HAP-1 (cell line): ENCODE measurements around the gene ORMDL1.
A peak's percentile ranks its signal among the peaks of the same experiment; 100 is the strongest.

ENCODE experiments used
- DNase-seq, 2 experiments: peaks; one replicate each; pipeline ENCODE4 v3.0.0-alpha.2; 2016 to 2020; ENCODE audit warnings: low spot score in 2 of 2
- H3K27me3 ChIP-seq: fragments of 250-450 bp; sonication (Bioruptor Pico); 2 replicates; pipeline ENCODE4 v1.5.1; 2020; ENCODE audit warnings: low read depth, mild to moderate bottlenecking, moderate library complexity
- H3K36me3 ChIP-seq: fragments of 250-450 bp; sonication (Bioruptor Pico); replicated peaks from 2 replicates; pipeline ENCODE4 v1.5.1; 2020; ENCODE audit warnings: mild to moderate bottlenecking
- H3K4me1 ChIP-seq: fragments of 250-450 bp; sonication (Bioruptor Pico); 2 replicates; pipeline ENCODE4 v1.5.1; 2020; ENCODE audit warnings: mild to moderate bottlenecking
- H3K4me3 ChIP-seq: fragments of 250-450 bp; sonication (Bioruptor Pico); 2 replicates; pipeline ENCODE4 v1.5.1; 2020; ENCODE audit warnings: mild to moderate bottlenecking, moderate library complexity
- H3K9me3 ChIP-seq: fragments of 250-450 bp; sonication (Bioruptor Pico); 2 replicates; pipeline ENCODE4 v1.5.1; 2020; ENCODE audit warnings: mild to moderate bottlenecking, moderate library complexity
- in situ Hi-C: fragments of 300-500 bp; cut with MboI; formaldehyde crosslinking; loops from 3 replicates; pipeline ENCODE4 v1.14.3; 2020; ENCODE audit warnings: low sequenced_read_pairs, inconsistent platforms, mixed read lengths

Gene ORMDL1, protein sequence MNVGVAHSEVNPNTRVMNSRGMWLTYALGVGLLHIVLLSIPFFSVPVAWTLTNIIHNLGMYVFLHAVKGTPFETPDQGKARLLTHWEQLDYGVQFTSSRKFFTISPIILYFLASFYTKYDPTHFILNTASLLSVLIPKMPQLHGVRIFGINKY

DNA sequence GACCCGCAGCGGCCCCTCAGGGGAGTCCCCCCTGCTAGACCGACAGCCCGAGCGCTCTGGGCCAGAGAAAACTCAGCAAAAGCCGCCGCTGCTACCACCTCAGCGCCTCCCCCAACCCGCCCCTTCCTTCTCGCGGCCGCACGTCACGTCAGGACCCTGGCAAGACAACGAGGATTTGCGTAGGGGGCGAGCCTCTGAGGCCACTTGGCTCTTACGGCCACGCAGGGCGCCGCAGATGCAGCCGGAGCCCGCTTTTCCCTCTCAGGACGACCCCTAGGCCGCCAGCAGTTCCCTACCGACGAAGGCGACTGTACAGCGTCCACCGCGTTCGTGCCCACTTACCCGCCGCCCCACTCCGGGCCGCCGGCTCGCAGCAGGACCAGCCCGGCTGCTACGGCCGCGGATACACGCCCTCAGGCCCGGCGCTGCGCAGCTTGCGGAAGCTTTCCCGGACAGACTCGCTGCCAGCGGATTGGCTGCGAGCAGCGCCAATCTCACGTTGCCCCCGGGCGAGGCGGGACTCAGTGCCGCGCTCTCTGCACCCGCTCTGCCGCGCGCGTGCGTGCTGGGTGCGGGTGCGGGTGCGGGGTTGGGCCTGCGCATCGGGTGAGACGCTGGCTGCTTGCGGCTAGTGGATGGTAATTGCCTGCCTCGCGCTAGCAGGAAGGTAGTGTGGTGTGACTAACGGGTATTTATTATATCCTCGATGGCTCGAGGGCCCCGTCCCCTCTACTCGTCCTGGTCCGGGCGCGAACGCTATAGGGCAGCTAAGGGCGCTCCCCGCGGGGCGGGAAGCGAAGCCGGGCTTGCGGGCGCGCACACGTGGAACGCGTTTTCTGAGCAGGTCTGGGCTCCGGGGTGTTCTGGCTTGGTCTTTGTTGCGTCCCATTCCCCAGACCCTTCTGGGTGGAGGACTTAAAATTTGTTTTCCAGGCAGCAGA lies at the start of gene ORMDL1, which contains the start of gene PMS1:
Gene ORMDL1 (minus strand): TSS at position 413 of the 941 bp plus-strand sequence. CDS start 1,744 bp downstream, outside the sequence.
Gene PMS1 (plus strand): TSS at position 524 of the 941 bp plus-strand sequence. CDS start 7,360 bp downstream, outside the sequence.
- no peaks in the 10 kb centered on the region for H3K9me3 ChIP-seq
- peak; percentile 88 to 94 for DNase-seq
- H3K4me1 ChIP-seq, result peaks cover 11% of the 10 kb centered on the region
- peak within 1 kb of the TSS; percentile 84 for H3K4me3 ChIP-seq
- no peaks in the 10 kb centered on the region for H3K27me3 ChIP-seq
- in situ Hi-C loops, result no loop called here
- H3K36me3 ChIP-seq, result peaks cover 34% of the 10 kb centered on the region

DNA sequence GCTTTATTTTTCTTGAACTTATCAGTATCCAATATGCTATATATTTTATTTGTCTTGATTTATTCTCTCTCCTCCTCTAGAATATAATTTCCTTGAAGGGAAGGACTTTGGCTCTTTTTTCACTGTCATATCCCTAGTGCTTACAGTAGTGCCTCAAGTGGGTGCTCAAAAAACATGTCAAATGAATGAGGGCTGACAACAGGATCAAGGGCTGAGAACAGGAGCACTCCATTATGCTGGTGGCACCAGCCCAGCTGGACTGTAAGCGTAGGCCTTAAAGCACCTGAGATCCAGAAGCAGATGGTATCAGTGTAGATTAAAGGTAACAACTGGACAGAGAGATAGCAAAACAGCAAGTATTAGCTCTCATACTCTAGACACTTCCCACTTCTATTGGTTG lies 46.4 kb upstream of the ORMDL1 start:
- DNase-seq, result no peak
- Histone ChIP-seq H3K27me3 (no peaks in the 10 kb centered on the region), H3K36me3 (no peaks in the 10 kb centered on the region; the same call in 1 of the 2 replicates), H3K4me1 (peaks cover 2% of the 10 kb centered on the region; the same call in 1 of the 2 replicates), H3K4me3 (no peak overlapping the region), H3K9me3 (no peaks in the 10 kb centered on the region)
- in situ Hi-C loops, result no loop called here

DNA sequence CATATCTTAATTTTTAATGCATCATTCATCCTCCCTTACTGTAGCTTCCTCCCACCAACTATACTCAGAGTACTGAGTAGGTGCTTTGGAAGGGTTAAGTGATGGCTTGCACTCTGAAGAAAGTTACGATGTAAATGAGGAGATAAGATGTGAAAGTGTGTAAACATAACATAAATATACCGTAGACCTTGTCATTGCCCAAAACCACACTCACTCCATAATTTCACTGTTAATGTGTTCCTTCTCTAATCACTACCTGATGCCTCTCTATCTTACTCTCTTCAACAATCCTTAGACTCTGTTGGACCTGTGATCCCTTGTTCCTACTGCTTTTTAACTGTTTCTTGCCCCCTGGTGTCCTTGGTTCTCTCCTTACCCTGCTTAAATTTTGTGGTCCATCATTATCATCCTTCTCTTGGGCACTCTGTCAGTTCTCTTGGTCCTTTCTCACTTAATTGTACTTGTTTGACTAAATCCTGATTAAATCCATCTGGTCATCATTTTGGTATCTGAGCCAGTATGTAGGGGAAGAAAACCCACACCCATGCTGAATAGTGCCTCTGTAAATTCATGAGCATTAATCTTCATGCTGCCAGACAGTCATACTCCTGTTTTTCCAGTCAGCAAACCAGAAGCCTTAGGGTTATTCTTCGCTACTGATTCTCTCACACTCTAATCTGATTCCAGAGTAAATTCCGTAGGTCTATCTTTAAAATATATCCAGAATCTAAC lies 45.1 kb upstream of the ORMDL1 start:
- H3K36me3 ChIP-seq, result no peaks in the 10 kb centered on the region; the same call in 1 of the 2 replicates
- no peaks in the 10 kb centered on the region for H3K9me3 ChIP-seq
- no peaks in the 10 kb centered on the region for H3K4me1 ChIP-seq
- no peaks in the 10 kb centered on the region for H3K27me3 ChIP-seq
- no peak for DNase-seq
- in situ Hi-C loops, result no loop called here
- H3K4me3 ChIP-seq, result no peak overlapping the region

DNA sequence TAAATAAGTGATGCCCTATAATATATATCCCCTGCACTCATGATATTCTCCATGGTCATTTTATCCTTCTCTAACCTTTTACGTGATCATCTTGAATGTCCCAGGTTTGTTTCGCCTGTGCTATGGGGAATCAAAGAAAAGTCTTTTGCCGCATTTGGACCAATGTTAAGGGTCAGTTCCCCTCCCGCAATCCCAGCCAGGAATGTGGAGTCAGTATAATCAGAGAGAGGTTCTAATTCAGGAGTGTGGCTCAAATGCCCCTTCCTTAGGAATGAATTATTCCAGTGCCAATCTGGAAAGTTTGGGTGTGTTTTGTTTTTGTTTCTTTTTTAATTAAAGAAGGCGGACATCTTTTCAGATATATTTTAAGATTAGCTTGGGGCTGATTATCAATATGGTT lies 41.9 kb upstream of the ORMDL1 start:
- H3K4me3 ChIP-seq, result no peak overlapping the region
- no peaks in the 10 kb centered on the region for H3K9me3 ChIP-seq
- no peaks in the 10 kb centered on the region for H3K36me3 ChIP-seq
- in situ Hi-C loops, result no loop called here
- no peaks in the 10 kb centered on the region for H3K27me3 ChIP-seq
- no peak for DNase-seq
- no peaks in the 10 kb centered on the region for H3K4me1 ChIP-seq

DNA sequence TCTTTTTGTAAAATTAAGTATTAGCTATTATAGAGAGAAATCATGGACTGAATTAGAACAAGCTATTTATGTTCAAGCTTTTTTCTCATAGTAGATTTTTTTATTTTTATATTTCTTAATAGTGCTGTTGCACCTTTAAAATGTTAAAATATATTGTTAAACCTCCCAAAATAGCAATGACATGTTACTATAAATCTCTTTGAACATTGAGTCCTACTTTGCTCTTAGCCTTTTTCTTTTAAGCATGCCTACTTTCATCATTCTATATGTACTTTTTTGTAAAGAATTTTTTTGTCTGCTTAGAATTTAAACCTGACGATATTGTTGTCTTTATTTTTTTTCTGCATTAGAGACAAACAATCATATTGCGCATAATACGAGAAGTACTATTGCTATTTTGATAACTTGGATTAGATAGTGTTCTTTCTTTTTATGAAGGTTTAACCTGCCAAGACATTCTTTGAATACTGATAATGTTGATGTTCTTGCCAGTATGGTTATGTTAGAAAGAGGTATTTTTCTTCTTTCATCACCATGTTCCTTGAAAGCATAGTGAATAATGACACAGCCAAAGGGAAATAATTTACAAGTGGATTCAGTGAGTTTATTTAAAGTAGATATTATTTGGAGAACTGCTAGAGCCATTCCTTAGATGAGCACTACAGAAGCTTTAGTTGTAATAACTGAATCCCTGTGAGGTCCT lies 40.7 kb upstream of the ORMDL1 start:
- no peak for DNase-seq
- in situ Hi-C loops, result no loop called here
- peaks cover 2% of the 10 kb centered on the region for H3K4me1 ChIP-seq
- H3K9me3 ChIP-seq, result no peaks in the 10 kb centered on the region
- peaks cover 5% of the 10 kb centered on the region for H3K36me3 ChIP-seq
- H3K4me3 ChIP-seq, result no peak overlapping the region
- H3K27me3 ChIP-seq, result no peaks in the 10 kb centered on the region

DNA sequence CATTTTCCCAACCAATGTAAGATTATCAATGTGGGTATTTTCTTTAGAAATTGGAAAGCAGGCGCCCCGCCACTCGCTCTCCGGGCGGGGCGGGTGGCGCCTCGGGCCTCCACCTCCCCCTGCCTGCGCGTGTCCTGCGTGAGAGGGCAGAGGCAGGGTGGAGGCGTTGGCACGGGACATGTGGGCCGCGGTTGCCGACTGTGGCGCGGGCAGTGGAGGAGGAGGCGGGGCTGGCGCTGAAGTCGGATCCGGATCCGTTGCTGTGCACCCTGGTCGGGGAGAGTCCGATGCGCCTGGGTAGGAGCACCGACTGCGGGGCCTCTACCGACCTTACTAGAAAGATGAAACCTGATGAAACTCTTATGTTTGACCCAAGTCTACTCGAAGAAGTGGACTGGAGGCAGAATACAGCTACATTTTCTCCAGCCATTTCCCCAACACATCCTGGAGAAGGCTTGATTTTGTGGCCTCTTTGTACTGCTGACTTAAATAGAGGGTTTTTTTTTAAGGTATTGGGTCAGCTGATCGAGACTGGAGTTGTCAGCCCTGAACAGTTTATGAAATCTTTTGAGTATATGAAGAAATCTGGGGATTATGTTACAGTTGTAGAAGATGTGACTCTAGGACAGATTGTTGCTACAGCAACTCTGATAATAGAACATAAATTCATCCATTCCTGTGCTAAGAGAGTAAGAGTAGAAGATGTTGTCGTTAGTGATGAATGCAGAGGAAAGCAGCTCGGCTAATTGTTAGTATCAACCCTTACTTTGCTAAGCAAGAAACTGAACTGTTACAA lies 38.0 kb upstream of the ORMDL1 start:
- no peak overlapping the region for H3K4me3 ChIP-seq
- in situ Hi-C loops, result no loop called here
- peaks cover 27% of the 10 kb centered on the region for H3K36me3 ChIP-seq
- H3K9me3 ChIP-seq, result no peaks in the 10 kb centered on the region
- no peaks in the 10 kb centered on the region for H3K27me3 ChIP-seq
- H3K4me1 ChIP-seq, result peaks cover 7% of the 10 kb centered on the region
- DNase-seq, result no peak

DNA sequence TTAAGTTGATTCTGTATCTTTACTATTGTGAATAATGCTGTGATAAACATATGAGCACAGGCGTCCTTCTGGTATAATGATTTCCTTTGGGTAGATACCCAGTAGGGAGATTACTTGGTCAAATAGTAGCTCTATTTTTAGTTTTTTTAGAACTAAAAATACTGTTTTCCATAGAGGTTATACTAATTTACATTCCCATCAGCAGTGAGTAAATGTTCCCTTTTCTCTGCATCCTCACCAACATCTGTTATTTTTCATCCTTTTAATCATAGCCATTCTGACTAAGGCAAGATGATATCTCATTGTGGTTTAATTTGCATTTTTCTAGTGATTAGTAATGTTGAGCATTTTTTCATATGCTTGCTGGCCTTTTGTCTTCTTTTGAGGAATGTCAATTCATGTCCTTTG lies 35.2 kb upstream of the ORMDL1 start:
- Histone ChIP-seq H3K4me3 (no peak overlapping the region), H3K36me3 (peaks cover 31% of the 10 kb centered on the region), H3K9me3 (no peaks in the 10 kb centered on the region), H3K27me3 (no peaks in the 10 kb centered on the region), H3K4me1 (peaks cover 7% of the 10 kb centered on the region)
- in situ Hi-C loops, result no loop called here
- no peak for DNase-seq

DNA sequence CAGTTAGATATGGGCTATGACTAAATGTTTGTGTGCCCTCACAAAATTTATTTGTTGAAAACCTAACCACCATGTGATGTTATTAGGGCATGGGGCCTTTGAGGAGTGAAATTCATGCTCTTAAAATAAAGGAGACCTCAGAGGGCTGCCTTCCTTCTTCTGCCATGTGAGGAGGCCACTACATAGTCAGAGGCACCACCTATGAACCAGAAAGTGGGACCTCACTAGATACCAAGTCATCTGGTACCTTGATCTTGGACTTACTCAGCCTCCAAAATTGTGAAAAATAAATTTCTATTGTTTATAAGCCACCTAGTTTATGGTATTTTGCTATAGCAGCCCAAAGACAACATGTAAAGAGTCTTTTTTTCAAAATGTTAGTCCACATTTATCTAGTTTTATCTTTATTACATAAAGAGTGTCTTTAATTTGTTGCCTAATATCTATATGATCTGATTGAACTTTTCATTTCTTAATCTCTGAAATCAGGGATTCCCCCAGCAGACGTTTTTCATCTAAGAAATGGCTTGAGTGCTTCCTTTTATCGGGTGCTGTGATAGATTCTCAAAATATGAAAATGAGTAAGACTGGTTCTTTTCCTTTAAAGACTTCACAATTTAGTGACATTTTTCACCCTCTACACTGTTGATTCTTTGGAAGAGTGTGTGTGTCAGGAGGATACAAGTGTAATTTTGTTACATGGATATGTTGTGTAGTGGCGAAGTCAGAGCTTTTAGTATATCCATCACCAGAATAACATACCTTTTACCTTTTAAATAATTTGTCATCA lies 34.3 kb upstream of the ORMDL1 start:
- peaks cover 35% of the 10 kb centered on the region for H3K36me3 ChIP-seq
- H3K9me3 ChIP-seq, result no peaks in the 10 kb centered on the region
- H3K27me3 ChIP-seq, result no peaks in the 10 kb centered on the region
- no peak overlapping the region for H3K4me3 ChIP-seq
- peaks cover 7% of the 10 kb centered on the region for H3K4me1 ChIP-seq
- in situ Hi-C loops, result no loop called here
- DNase-seq, result no peak

DNA sequence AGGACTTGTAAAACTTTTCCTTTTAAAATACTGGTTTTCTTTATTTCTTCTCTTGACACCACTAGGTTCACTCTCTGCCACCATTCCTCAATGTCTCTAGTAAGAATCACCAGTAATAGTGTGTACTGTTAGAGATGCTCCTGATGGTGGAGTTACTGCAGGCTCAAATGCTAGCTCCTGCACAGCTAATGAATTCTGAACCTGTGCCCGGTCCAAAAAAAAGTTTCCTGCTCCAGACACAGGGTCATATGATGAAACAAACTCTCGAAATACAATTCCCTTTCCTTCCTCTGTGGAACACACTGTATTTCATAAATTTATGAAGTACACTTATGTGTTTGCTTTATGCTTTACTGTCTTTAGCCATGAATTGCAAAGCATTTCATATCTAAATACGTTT lies 19.3 kb upstream of the ORMDL1 start:
- in situ Hi-C loops, result no loop called here
- peaks cover 3% of the 10 kb centered on the region for H3K4me1 ChIP-seq
- no peak overlapping the region for H3K4me3 ChIP-seq
- no peaks in the 10 kb centered on the region for H3K9me3 ChIP-seq
- H3K36me3 ChIP-seq, result peaks cover 38% of the 10 kb centered on the region
- DNase-seq, result no peak
- no peaks in the 10 kb centered on the region for H3K27me3 ChIP-seq

DNA sequence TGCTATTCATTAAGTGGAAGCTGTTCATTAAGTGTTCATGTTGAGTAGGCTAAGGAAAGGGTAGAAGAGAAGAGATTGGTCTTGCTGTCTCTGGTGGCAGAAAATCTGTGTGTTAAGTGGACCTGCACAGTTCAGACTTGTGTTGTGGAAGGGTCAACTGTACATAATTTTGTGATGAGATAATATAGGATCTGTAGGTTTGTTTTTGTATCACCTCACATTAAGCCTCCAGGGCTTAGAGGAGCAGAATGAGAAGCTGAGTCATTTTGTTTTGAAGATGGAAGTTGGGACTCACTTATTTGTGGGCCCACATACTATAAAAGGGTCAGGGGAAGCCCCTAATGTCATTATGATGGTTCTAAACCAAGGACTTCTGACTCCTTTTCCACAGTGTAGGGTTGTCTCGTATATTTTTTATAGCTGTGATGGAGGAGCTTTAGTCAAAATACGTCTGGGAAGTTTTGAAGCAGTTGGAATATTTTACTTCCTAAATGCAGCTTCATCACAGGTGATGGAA lies 18.3 kb upstream of the ORMDL1 start:
- H3K27me3 ChIP-seq, result no peaks in the 10 kb centered on the region
- peaks cover 3% of the 10 kb centered on the region for H3K4me1 ChIP-seq
- H3K9me3 ChIP-seq, result no peaks in the 10 kb centered on the region
- DNase-seq, result no peak
- peaks cover 39% of the 10 kb centered on the region for H3K36me3 ChIP-seq
- H3K4me3 ChIP-seq, result no peak overlapping the region
- in situ Hi-C loops, result no loop called here

DNA sequence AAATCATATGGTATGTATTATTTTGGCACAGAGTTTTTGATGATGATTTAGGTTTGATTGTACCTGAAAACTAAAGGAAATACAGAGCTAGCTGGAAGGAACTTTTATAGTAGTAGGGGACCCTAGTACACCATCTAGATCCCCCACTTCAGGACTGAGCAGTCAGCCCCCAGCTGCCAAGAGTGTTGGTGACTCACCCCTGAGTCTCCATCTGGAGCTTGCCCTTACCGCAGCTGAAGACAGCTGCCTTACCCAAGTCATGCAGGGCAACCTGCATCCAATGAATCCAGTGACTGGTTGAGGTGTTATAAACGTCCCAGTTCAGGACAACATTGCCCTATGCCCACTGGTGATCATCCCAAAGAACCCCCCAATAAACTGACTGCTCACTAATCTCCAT lies 15.4 kb upstream of the ORMDL1 start:
- no peak overlapping the region for H3K4me3 ChIP-seq
- H3K9me3 ChIP-seq, result no peaks in the 10 kb centered on the region
- peaks cover 3% of the 10 kb centered on the region for H3K4me1 ChIP-seq
- no peak for DNase-seq
- in situ Hi-C loops, result no loop called here
- H3K36me3 ChIP-seq, result peaks cover 47% of the 10 kb centered on the region
- no peaks in the 10 kb centered on the region for H3K27me3 ChIP-seq

DNA sequence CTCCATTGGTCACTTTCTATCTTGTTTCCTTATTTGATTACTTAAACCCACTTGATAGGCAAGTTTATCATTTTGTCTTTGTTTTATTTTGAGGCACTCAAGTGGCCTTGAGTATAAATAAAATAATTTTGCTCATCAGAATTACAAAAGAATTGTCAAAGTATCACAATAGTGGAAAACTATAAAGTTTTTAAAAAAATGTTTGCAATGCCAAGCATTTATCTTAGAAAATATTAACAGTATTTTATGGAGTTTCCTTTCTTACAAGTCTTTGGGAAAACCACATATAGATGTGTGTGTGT lies 14.8 kb upstream of the ORMDL1 start:
- DNase-seq, result no peak
- Histone ChIP-seq H3K36me3 (peaks cover 53% of the 10 kb centered on the region), H3K27me3 (no peaks in the 10 kb centered on the region), H3K9me3 (no peaks in the 10 kb centered on the region), H3K4me1 (peaks cover 3% of the 10 kb centered on the region), H3K4me3 (no peak overlapping the region)
- in situ Hi-C loops, result no loop called here
